Measurements from ENCODE around the gene CCDC57. TPM values are rescaled to one million over a fixed set of nuclear protein-coding genes. Genes with fewer than 3 reads are reported as not detected.
A peak's percentile ranks its signal among the peaks of the same experiment; 100 is the strongest.

The CCDC57 gene
- total RNA-seq, 1 donor from 2014 or later: 56.6 TPM

DNA sequence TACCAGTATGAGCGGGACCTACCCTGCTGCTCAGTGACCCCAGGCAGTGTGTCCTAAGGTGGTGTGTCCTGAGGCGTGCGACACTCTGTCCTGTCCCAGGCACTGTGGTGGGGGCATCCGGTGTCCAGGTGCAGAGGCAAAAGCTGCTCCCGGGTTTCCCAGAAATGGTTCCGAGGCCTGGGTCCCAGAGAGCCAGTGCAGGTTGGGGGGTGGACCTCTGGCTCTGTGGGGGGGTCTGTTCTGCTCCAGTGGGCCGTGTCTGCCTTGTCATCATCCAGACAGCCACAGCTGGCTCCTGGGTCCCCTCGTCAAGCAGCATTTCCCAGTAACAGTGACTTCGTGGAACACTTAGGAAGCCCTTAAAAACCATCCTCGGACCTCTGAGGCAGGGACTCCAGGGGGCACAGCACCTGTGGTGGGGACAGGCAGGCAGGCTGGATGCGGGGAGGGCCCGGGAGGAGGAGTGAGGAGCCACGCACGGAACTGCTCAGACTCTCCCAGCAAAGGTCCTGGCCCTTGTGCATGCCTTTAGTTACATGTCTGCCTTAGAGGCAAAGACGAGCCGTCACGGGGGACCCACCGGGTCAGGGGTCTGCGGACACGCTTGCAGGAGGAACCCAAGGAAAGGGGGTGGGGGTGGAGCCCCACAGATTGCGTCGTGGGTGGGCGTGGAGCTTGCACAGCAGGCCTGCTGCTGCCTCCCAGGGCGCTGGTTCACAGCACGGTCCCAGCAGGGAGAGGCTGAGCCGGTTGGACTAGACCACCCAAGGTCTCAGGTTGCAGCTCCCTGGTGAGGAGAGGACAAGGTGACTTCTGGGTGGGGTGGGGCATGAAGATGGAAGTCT lies 21.8 kb upstream of the CCDC57 start:
- CTCF ChIA-PET: interaction anchor here (2.0 to 3.4 kb wide), 4 partner anchors 28 to 88 kb away, joined by 8 to 17 read pairs (median 12); no protein-coding TSS in a partner anchor
- H3K27me3 Mint-ChIP-seq: no peaks in the 10 kb centered on the region
- H3K9me3 Mint-ChIP-seq: no peaks in the 10 kb centered on the region
- TF ChIP-seq CTCF (IDR thresholded peaks at IDR 0.05): no peak
- H3K4me3 Mint-ChIP-seq: no peak overlapping the region
- ATAC-seq (ENCODE audit: low read depth) (no peak), DNase-seq (no peak)
- H3K27ac Mint-ChIP-seq: no peak overlapping the region
- H3K4me1 Mint-ChIP-seq: peaks cover 52% of the 10 kb centered on the region
- intact Hi-C loops (cut with micrococcal nuclease): loop anchor here (5.0 to 10.0 kb wide), 2 partner anchors 38 to 320 kb away; partner anchors contain the start of gene CSNK1D
- peaks cover 9% of the 10 kb centered on the region for H3K36me3 Mint-ChIP-seq (ENCODE audit: low read depth)
- POLR2A ChIA-PET: interaction anchor here (0.6 to 1.8 kb wide), 4 partner anchors 14 to 214 kb away, joined by 4 to 8 read pairs (median 4); no protein-coding TSS in a partner anchor

- no peaks in the 10 kb centered on the region for H3K9me3 Mint-ChIP-seq
- H3K27me3 Mint-ChIP-seq: no peaks in the 10 kb centered on the region
- intact Hi-C loops (cut with micrococcal nuclease): loop anchor here (10.0 kb wide), 1 partner anchor 322 kb away; no protein-coding TSS in a partner anchor
- H3K4me1 Mint-ChIP-seq: peaks cover 41% of the 10 kb centered on the region
- DNase-seq (no peak), ATAC-seq (ENCODE audit: low read depth) (no peak)
- CTCF ChIA-PET: no interaction called here
- POLR2A ChIA-PET: interaction anchor here (1.8 kb wide), 1 partner anchor 59 kb away, joined by 5 read pairs; no protein-coding TSS in a partner anchor
- H3K4me3 Mint-ChIP-seq: peak overlapping the region; percentile 15
- H3K36me3 Mint-ChIP-seq (ENCODE audit: low read depth): peaks cover 3% of the 10 kb centered on the region
- peak overlapping the region; percentile 61 for H3K27ac Mint-ChIP-seq
- no peak for TF ChIP-seq CTCF (IDR thresholded peaks at IDR 0.05)
Measured at GRCh38 chr17:82232876-82233785, 20.5 kb upstream of the CCDC57 start.

- intact Hi-C loops (cut with micrococcal nuclease): loop anchor here (10.0 kb wide), 1 partner anchor 322 kb away; no protein-coding TSS in a partner anchor
- ChIA-PET CTCF (no interaction called here), POLR2A (no interaction called here)
- ATAC-seq (ENCODE audit: low read depth) (no peak), DNase-seq (no peak)
- H3K4me1 Mint-ChIP-seq: peaks cover 38% of the 10 kb centered on the region
- H3K9me3 Mint-ChIP-seq: no peaks in the 10 kb centered on the region
- H3K4me3 Mint-ChIP-seq: no peak overlapping the region
- no peak overlapping the region for H3K27ac Mint-ChIP-seq
- peaks cover under 1% of the 10 kb centered on the region for H3K36me3 Mint-ChIP-seq (ENCODE audit: low read depth)
- no peak for TF ChIP-seq CTCF (IDR thresholded peaks at IDR 0.05)
- no peaks in the 10 kb centered on the region for H3K27me3 Mint-ChIP-seq
Measured at GRCh38 chr17:82232322-82232820, 19.7 kb upstream of the CCDC57 start.

GRCh38 chr17:82231562-82232321 lies 19.1 kb upstream of the CCDC57 start:
- CTCF ChIA-PET: no interaction called here
- H3K4me3 Mint-ChIP-seq: no peak overlapping the region
- intact Hi-C loops (cut with micrococcal nuclease): loop anchor here (10.0 kb wide), 1 partner anchor 323 kb away; no protein-coding TSS in a partner anchor
- DNase-seq: no peak
- ATAC-seq (ENCODE audit: low read depth): no peak
- H3K27ac Mint-ChIP-seq: no peak overlapping the region
- TF ChIP-seq CTCF (IDR thresholded peaks at IDR 0.05): no peak
- H3K9me3 Mint-ChIP-seq: no peaks in the 10 kb centered on the region
- no peaks in the 10 kb centered on the region for H3K36me3 Mint-ChIP-seq (ENCODE audit: low read depth)
- peaks cover 37% of the 10 kb centered on the region for H3K4me1 Mint-ChIP-seq
- POLR2A ChIA-PET: interaction anchor here (1.3 to 4.0 kb wide), 3 partner anchors 16 to 126 kb away, joined by 3 to 60 read pairs (median 12); partner anchors contain the start of gene CCDC57
- H3K27me3 Mint-ChIP-seq: no peaks in the 10 kb centered on the region

Measured in activated B cell treated with CpG ODN at 0.5 μM for 24 hours (primary cell).